HepG2 (cell line): ENCODE results near the gene AARS2.

Source experiments
- POLR2A ChIP-seq, 2 experiments: IDR thresholded peaks; 2 replicates each; pipeline ENCODE4 v1.6.1; 2011; ENCODE audit warnings: low read depth in 2 of 2, low read length in 2 of 2, mild to moderate bottlenecking in 1 of 2, moderate library complexity in 1 of 2; ENCODE audit not compliant: insufficient read depth in 1 of 2
- SNRNP70 ChIP-seq: fragments of 200-400 bp; formaldehyde crosslinking; IDR thresholded peaks from 2 replicates; pipeline ENCODE4 v1.6.1; 2017; ENCODE audit warnings: mild to moderate bottlenecking, low read depth, low read length, moderate library complexity
- ZNF354B ChIP-seq: sonication (generic); formaldehyde crosslinking; IDR thresholded peaks from 2 replicates; pipeline ENCODE4 v1.8.0; 2022; ENCODE audit warnings: mild to moderate bottlenecking, missing genetic modification reagents

DNA sequence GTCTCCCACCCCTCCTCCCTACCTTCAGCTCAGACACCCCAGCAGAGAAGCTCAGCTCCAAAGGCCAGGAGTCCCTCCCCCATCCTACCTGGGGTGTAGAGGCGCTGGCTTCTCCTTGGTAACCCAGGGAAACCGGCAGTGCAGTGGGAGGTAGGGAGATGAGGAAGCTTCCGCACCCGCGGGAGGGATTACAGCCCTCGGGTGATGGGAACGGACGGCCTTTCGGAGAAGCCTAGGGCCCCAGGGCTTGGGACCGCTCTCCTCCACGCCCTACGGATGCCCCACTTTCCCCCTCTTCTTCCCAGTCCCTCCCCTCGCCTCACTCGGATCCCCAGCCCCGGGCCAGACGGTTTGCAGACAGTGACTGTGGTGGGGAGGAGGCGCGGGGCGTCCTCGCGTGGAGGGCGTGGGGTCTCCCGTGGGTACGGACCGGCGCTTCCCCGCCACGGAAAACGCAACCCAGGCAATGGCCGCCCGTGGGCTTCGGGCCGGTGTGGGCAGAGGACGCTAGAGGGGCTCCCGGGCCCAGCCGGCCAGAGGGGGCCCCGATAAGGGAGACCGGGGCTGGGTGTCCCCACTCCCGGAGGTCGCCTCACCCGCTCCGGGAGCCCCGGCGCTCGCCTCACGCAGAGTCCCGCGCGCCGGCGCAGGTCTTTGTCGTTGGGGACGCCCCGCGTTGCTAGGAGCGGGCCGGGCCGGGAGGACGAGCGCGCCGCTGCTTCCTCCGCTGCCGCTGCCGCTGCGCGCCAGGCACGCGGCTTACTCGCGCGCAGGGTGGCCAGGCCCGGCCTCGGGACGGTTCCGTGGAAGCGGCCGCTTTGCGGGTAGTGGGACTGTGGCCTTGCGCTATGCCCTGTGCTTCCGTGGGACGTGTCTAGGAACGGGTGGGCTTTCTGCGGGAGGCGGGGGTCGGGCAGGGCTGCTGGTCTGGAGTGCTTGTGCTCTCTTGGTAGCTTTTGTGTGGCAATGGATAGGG, 15.8 kb downstream of the AARS2 start:
- TF ChIP-seq SNRNP70 (no peak), ZNF354B (CRISPR knock-in tag) (no peak), POLR2A (IDR thresholded peaks at IDR 0.05; ENCODE audit: insufficient read depth in 1 of 2, low read depth in 2 of 2, low read length in 2 of 2) (no peak)
